ENCODE measurements around the gene JDP2. TPM values are rescaled to one million over a fixed set of nuclear protein-coding genes. Genes with fewer than 3 reads are reported as not detected.

Gene JDP2
- total and polyA plus RNA-seq, 7 donors: 11.0 to 73.2 (median 37.2) TPM

DNA sequence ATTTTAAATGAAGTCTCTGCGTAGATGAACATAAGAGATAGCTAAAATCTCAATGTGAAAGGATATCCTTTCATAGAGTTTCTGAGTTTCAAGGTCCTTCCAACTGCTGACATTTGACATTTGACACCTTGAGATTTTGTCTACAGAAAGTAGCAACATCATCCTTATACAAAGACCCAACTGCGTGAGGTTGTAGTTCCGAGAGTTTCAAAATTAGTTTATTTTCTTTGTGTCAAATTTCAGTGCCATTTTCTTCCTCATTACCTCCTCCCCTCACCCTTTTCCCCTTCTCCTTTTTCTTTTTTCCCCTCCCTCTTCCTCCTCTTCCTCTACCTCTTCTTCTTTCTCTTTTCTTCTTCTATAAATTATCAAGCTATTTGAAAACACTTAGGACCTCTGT is 67.6 kb downstream of the JDP2 start:
- H3K27me3 ChIP-seq (ENCODE audit: insufficient read depth in 3 of 3, low read length in 2 of 3): no peaks in the 10 kb centered on the region
- H3K27ac ChIP-seq: no peak overlapping the region
- TF ChIP-seq, protein P1, sequence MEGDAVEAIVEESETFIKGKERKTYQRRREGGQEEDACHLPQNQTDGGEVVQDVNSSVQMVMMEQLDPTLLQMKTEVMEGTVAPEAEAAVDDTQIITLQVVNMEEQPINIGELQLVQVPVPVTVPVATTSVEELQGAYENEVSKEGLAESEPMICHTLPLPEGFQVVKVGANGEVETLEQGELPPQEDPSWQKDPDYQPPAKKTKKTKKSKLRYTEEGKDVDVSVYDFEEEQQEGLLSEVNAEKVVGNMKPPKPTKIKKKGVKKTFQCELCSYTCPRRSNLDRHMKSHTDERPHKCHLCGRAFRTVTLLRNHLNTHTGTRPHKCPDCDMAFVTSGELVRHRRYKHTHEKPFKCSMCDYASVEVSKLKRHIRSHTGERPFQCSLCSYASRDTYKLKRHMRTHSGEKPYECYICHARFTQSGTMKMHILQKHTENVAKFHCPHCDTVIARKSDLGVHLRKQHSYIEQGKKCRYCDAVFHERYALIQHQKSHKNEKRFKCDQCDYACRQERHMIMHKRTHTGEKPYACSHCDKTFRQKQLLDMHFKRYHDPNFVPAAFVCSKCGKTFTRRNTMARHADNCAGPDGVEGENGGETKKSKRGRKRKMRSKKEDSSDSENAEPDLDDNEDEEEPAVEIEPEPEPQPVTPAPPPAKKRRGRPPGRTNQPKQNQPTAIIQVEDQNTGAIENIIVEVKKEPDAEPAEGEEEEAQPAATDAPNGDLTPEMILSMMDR (IDR thresholded peaks at IDR 0.05): no peak
- 54 to 73% (median 66%) methylated on average over 3 of the region's 3 CpGs for WGBS, 3 donors
- H3K36me3 ChIP-seq (ENCODE audit: insufficient read depth in 1 of 2, low read depth in 1 of 2): no peaks in the 10 kb centered on the region
- DNase-seq (no peak), ATAC-seq (no peak)
- intact Hi-C loops (cut with DNase I): no loop called here
- H3K4me1 ChIP-seq: no peaks in the 10 kb centered on the region
- H3K4me3 ChIP-seq: no peak overlapping the region
- no peaks in the 10 kb centered on the region for H3K9me3 ChIP-seq

DNA sequence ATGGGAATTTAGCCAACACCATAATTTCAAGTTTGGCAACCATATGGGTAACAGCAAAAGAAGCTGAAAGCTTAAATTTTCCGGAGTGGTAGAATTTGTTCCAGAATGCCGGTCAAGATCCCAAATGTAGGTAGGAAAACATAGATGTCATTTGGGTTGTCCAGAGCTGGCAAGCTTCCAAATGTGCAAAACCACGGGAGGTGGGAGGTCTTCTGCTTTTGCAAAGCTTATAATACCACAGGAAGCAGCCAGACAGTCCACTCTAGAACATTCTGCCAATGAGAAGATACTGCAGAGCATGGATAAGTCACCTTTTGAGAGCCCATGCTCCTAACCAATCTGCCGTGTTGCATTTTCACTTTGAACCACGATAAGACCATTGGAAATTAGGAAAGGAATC is 68.1 kb downstream of the JDP2 start:
- H3K4me1 ChIP-seq: no peaks in the 10 kb centered on the region
- no peaks in the 10 kb centered on the region for H3K36me3 ChIP-seq (ENCODE audit: insufficient read depth in 1 of 2, low read depth in 1 of 2)
- DNase-seq (no peak), ATAC-seq (no peak)
- WGBS, 3 donors: 65 to 71% (median 66%) methylated on average over 5 of the region's 5 CpGs
- intact Hi-C loops (cut with DNase I): no loop called here
- H3K27ac ChIP-seq: no peak overlapping the region
- H3K9me3 ChIP-seq: no peaks in the 10 kb centered on the region
- no peaks in the 10 kb centered on the region for H3K27me3 ChIP-seq (ENCODE audit: insufficient read depth in 3 of 3, low read length in 2 of 3)
- no peak overlapping the region for H3K4me3 ChIP-seq
- TF ChIP-seq, protein P1 (IDR thresholded peaks at IDR 0.05): no peak

DNA sequence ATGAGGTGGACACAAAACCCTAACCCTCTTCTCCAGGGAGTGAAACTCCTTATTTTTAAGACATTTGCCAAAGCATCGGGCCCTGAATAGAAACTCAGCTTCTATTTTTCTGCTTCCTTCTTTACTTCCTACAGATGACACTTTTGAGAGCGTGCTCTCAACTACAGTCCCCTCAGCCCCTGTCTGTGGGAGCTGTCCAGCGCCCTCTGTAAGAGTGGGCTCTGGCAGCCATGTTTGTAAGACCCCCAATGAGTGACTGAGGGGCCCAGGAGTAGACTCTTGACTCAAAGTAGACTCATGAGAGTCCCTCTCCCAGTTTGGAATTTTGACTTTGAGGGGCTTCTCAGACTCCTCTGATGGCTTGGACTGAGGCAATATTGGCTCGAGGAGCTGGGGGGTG is 68.9 kb downstream of the JDP2 start:
- DNase-seq: no peak
- no peak for ATAC-seq
- intact Hi-C loops (cut with DNase I): no loop called here
- 88 to 95% (median 92%) methylated on average over 4 of the region's 4 CpGs for WGBS, 3 donors
- H3K4me1 ChIP-seq: no peaks in the 10 kb centered on the region
- no peaks in the 10 kb centered on the region for H3K27me3 ChIP-seq (ENCODE audit: insufficient read depth in 3 of 3, low read length in 2 of 3)
- no peaks in the 10 kb centered on the region for H3K9me3 ChIP-seq
- no peak overlapping the region for H3K27ac ChIP-seq
- no peaks in the 10 kb centered on the region for H3K36me3 ChIP-seq (ENCODE audit: insufficient read depth in 1 of 2, low read depth in 1 of 2)
- H3K4me3 ChIP-seq: no peak overlapping the region
- TF ChIP-seq, protein P1 (IDR thresholded peaks at IDR 0.05): no peak

DNA sequence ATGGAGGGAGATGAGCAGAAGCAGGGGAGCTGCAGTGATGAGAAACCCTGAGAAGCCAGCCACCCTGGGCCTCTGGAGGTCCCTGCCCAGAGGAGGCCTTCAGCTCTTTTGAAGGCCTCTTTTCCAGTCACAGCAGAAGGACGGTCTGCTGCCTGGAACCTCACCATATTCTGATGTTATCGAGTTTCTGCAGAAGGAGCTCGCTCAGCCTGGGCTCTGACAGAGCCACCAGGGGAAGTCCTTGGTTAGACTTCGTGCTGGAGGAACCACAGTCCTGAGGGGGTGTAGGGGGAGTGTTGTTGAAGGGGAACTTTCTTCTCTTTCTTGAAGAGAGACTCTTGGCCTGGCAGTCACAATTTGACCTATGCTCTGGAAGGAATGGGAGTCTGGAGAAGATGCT is 69.4 kb downstream of the JDP2 start:
- Histone ChIP-seq H3K36me3 (ENCODE audit: insufficient read depth in 1 of 2, low read depth in 1 of 2) (no peaks in the 10 kb centered on the region), H3K4me3 (no peak overlapping the region), H3K27ac (no peak overlapping the region), H3K9me3 (no peaks in the 10 kb centered on the region), H3K4me1 (no peaks in the 10 kb centered on the region), H3K27me3 (ENCODE audit: insufficient read depth in 3 of 3, low read length in 2 of 3) (no peaks in the 10 kb centered on the region)
- 80 to 90% (median 82%) methylated on average over 4 of the region's 4 CpGs for WGBS, 3 donors
- intact Hi-C loops (cut with DNase I): no loop called here
- ATAC-seq (no peak), DNase-seq (no peak)
- TF ChIP-seq, protein P1 (IDR thresholded peaks at IDR 0.05): no peak

DNA sequence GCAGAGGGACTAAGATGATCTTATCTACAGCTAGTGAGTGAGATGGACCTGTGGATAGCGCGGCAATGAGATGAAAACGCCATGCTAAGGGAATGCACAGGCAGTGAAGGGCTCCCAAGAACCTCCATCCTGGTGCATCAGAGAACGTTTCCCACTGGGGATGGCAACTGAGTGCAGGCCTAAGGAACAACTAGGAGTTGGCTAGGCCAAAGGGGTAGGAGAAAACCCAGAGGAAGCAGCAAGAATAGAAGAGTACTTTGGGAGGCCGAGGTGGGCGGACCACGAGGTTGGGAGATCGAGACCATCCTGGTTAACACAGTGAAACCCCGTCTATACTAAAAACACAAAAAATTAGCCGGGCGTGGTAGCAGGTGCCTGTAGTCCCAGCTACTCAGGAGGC is 69.9 kb downstream of the JDP2 start:
- WGBS, 3 donors: 96 to 97% (median 97%) methylated on average over 11 of the region's 11 CpGs
- no peak for ATAC-seq

More for the DNA sequence above, 69.9 kb downstream of the JDP2 start:
- DNase-seq: no peak
- Histone ChIP-seq H3K4me3 (no peak overlapping the region), H3K9me3 (no peaks in the 10 kb centered on the region), H3K27me3 (ENCODE audit: insufficient read depth in 3 of 3, low read length in 2 of 3) (no peaks in the 10 kb centered on the region), H3K36me3 (ENCODE audit: insufficient read depth in 1 of 2, low read depth in 1 of 2) (no peaks in the 10 kb centered on the region), H3K4me1 (no peaks in the 10 kb centered on the region), H3K27ac (no peak overlapping the region)
- TF ChIP-seq, protein P1 (IDR thresholded peaks at IDR 0.05): no peak
- intact Hi-C loops (cut with DNase I): no loop called here
